ENCODE data around the gene ALG14.

DNA sequence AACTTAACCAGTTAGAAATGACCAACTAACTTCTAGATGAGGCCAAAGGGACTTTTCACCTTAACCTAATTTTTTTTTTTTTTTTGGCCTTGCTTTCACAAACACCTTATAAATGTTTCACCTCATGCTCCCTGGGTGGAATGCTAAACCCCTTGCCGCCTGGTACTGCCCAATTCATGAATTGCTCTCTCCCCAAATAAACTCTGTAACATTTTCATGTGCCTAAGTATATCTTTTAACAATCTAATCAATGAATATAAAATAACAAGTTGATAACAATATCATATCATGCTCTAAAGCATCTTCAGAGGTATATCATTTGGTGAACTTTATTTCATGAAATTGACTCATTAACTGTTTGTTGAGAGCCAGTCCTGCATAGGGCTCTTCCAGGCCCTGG is 134.9 kb downstream of the ALG14 start:
- TF ChIP-seq CTCF (IDR thresholded peaks at IDR 0.05; ENCODE audit: low read depth, low read length, poor library complexity, severe bottlenecking) (no peak), EZH2phosphoT487 (IDR thresholded peaks at IDR 0.05; ENCODE audit: borderline replicate concordance, low read length) (no peak)

All from DOHH2 (cell line).